Stimulated activated CD8-positive, alpha-beta memory T cell treated with anti-CD3 and anti-CD28 coated beads, Interleukin-4, amount 100 ng/mL, for 1 hour (primary cell): ENCODE results near the gene GDPD5.

Source experiments
- DNase-seq, 2 donors: peaks; one replicate each; pipeline ENCODE4 v3.0.0-alpha.2; 2020; ENCODE audit warnings: low read depth in 2 of 2, low spot score in 1 of 2

Gene GDPD5

DNA sequence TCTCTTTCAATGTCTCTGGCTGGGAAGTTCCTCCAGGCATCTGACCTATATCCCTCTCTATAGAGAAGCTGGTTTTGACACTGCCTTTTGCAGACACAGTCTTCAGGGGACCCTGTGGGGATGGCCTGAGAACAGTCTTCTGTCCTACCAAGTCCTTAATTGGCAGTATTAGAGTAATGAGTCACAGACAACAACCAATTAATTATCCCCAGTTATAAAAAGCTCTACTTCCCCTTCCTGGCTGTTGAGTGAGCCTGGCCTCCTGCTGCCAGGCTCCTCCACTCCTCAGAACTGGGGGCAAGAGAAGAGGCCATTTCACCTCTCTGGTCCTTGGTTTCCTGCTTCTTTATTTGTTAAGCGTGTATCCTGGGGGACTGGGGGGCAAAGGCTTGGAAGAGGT is 51.5 kb downstream of the GDPD5 start:
- no peak for DNase-seq

- no peak for DNase-seq
Measured at GRCh38 chr11:75473684-75474083, 52.1 kb downstream of the GDPD5 start.

DNA sequence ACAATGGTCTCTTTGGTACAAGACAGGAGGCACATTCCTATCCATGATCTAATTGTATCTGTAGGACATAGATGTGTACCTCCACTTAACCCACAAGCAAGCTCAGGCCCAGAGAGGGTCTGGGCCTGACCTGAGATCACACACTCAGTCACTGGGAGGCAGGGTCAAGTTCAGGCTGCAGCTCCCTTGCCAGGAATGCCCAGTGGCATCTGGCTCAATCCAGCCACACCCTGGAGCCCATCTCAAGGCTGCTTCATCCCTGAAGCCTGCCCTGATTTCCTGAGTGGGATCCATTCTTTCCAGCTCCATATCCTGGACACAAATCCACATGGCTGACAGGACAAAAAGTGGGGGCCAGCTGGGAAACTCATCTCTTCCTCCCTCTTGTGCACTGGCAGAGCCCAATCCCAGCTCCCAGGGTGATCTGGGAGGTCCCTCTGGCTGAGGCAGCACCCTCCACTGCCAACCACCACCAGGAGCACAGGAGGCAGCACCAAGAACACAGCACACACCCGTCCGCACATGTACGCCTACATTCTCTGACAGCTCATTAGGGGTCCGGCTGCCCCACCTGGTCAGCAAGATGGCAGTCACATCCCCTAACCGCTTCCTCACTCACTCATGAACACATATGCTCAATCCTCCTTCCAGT is 53.5 kb downstream of the GDPD5 start:
- no peak for DNase-seq

GRCh38 chr11:75471176-75471973 is 54.4 kb downstream of the GDPD5 start:
- no peak for DNase-seq

GRCh38 chr11:75470476-75471080 is 55.2 kb downstream of the GDPD5 start:
- no peak for DNase-seq

DNA sequence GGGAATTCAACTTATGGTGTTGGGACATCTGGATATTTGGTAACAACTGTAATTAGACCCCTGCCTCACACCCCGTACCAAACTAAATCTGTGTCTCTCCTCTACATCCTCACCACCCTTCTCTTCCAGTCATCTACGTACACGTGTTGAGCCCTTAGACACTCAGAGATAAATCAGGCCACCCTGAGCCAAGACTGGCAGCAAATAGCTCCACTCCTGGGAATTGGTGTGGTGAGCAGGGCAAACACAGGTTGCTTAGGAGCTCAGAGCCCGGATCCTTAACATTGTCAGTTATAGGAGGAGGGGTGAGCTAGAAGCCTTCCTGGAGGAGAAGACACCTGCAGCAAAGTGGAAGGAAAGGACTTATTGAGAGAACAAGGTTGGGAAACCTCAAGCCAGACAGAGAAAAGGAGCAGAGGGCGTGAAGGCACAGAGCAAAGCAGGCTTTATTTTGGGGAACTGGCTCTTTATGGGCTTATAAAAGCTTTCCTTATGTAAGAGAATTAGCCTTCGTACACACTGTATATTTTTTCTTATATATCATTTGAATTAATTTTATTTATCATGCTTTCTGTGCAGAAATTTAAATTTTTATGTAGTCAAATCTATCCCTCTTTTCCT is 55.8 kb downstream of the GDPD5 start:
- no peak for DNase-seq

DNA sequence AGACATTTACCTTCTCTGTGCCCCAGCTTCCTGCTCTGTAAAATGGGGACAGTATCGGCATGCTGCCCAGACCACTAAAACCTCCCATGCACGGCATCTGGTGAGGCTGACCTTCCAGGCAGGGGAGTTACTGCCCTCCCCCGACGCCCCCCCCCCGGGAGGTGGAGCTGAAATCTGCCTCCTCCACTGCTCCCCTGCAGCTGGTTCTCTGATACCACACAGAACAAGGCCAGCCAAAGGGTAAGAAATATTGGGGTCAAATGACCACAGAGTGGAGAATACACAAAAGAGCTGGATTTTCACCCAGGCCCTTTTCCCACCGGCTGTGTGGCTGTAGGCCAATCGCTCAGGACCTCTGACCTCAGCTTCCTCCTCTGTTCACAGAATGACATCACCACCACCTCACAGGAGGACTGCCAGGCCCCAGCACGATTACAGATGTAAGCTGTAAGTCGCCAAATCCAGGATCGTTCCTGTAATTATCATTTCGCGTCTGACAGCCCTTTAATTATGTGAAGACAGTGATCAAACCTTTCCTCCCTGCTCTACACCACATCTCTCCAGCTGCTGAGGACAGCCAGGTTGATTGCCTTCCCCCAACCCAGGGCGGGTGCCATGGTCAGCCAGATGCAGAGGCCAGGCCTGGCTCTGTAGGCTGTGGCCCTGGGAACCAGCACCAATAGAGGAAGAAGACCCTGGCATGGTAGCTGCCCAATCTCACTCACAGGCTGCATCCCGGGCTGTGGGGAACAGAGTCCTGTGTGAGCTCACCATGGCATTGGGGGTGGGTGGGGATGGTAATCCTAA is 57.0 kb downstream of the GDPD5 start:
- DNase-seq: no peak

DNA sequence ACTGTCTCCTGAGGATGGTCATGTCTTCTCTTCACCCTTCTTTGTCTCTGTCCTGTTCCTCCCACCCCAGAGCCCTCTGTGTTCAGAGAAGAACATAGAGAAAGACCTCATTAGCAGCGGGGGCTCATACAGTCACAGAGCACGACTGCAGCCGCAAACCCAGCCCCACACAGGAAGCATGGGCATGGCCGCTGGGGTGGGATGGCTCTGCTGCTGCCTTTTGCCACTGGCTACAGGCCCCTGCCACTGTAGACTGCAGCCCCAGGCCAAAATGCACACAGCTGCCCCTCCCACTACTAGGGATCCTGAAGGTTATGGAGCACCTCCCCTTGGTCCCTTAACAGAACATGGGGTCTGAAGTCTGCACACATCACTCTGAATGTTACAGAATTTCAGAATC is 57.9 kb downstream of the GDPD5 start:
- no peak for DNase-seq

DNA sequence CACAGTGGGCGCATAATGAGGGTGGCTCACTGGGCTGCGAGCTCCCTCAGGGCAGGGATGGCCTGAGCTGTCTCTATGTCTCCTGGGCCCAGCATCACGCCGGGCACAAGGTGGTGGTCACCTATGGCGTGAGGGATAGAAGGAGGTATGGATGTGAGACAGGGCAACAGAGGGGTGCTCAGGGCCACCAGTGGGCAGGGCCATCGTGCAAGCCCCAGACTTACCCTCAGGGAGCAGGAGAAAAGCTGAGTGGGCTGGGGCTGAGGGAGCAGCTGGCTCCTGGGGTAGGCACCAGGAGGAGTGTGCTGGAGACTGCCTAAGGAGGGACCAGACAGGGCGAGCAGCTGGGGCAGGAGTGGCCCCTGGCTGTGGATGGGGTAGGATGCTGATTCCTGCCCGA is 58.4 kb downstream of the GDPD5 start:
- DNase-seq: no peak

DNA sequence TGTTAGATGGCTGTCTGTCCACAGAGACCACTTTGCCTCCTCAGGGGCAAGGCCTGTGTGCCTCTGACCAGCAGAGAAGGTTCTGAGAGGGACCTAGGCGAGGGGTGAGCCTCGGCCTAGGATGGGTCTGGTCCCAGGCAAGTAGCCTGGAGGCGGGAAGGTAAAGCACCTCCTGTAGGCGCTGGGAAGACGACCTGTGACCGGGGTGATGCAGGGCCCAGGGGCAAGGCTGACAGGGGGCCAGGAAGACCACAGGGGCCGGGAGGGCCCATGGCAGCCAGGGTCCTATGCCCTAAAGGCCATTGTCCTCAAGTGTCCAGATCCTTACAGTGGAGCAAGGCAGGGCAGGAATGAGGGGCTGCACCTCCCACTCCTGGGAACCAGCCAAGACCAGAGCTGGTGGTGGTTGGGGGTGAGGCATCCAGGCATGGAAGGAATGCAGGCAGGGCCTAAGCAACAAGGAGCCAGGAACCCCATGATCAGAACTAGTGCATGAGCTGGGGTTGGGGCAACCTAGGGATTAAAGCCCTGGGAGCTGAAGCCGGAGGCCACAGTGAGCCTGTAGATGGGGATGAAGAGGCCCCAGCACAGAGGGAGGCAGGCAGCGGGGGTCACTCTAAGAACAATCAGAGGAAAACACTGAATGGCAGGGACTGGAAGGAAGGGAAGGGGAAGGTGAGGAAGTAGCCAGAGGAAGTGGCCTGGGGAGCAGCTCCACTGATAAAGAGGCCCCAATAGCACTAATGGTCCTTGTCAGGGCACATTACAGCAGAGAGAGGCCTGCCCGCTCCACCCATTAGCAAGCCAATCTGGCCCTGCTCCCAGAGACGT is 59.8 kb downstream of the GDPD5 start:
- no peak for DNase-seq

- no peak for DNase-seq
Measured at GRCh38 chr11:75463106-75463774, 62.5 kb downstream of the GDPD5 start.

GRCh38 chr11:75462117-75462653 is 63.6 kb downstream of the GDPD5 start:
- no peak for DNase-seq

GRCh38 chr11:75461151-75461550 is 64.6 kb downstream of the GDPD5 start:
- DNase-seq: no peak

DNA sequence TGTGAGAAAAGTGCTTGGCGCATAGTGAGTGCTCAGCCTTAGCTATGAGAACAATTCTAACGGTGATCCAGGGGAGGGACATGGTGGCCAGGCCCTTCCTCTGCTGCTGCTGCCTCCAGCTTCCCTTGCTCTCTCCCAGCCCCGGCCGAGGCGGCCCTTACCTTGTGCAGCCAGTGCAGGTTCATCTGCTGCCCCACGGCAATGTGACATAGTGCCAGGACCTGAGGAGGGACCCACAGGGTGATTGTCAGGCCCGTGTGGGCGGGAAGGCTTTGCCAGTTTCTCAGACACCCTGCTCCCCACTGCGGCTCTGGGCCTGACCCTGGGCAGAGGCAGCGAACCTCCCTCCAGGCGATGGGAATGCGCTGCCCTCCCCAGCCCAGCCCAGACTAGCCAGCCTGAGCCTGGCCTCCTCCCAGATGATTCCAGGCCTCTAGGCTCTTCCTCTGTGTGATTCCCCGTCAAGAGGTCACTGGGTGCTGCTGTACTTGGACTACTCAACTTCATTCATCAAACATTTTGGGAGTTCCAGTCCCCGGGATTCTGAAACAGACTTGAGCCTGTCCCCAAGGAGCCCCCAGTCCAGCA is 69.1 kb downstream of the GDPD5 start:
- no peak for DNase-seq

GRCh38 chr11:75454987-75455386 is 70.8 kb downstream of the GDPD5 start:
- no peak for DNase-seq

DNA sequence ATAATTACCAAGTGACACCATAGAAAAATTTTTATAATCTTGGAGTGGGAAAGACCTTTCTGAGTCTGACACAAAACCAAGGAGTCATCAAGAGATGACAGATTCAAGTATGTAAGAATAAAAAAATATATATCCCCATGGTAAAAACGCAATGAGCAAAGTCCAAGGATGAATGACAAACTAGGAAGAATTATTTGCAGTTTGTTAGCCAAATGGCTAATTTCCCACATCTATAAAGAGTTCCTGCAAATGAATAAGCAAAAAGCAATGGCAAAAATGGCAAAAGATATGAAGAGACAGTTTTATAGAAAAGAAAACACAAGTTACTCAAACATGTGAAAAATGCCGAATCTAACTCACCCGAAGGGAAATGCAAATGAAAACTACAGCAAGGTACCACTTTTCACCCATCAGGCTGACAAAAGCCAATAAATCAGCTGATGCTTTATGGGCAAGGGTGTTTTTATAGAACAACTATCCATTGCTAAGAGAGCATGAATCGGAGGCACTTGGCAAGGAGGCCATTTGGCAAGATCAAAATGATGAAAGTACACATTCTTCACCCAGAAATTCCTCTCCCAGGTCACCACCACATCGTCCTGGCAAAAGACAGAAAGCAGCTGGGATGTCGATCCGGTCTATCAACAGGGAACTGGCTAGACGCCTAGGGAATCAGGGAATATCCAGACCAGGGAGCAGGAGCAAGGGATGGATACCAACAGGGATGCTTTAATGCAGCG is 71.7 kb downstream of the GDPD5 start:
- no peak for DNase-seq

GRCh38 chr11:75450826-75451821 is 74.6 kb downstream of the GDPD5 start:
- no peak for DNase-seq
